HG03064 (cell line): ENCODE results near the gene TWIST2.

Experiments used
- ATAC-seq: cut with Tn5 transposase; IDR thresholded peaks from one replicate; pipeline ENCODE4 v1.9.1; 2021; ENCODE audit warnings: low read depth; ENCODE audit not compliant: unreplicated experiment

TWIST2 gene

DNA sequence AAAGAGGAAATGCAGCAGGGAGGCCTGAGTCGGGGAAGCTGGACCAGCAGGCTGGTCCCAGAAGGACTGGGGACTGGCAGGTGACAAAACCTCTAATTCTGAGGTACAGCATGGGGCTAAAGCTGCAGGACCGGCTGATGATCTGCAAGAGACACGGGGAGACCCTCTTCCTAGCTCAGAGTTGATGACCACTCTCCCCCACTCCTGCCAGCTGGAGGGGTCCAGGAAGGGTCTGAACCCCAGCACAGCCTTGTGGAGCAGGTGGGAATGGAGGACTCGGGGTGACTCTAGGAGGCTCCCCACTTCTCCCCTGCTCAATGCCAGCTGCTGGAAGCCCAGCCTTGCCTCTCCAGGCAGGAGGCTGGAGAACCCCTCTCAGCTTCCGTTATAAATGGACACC is 67.7 kb downstream of the TWIST2 start:
- ATAC-seq: no peak

DNA sequence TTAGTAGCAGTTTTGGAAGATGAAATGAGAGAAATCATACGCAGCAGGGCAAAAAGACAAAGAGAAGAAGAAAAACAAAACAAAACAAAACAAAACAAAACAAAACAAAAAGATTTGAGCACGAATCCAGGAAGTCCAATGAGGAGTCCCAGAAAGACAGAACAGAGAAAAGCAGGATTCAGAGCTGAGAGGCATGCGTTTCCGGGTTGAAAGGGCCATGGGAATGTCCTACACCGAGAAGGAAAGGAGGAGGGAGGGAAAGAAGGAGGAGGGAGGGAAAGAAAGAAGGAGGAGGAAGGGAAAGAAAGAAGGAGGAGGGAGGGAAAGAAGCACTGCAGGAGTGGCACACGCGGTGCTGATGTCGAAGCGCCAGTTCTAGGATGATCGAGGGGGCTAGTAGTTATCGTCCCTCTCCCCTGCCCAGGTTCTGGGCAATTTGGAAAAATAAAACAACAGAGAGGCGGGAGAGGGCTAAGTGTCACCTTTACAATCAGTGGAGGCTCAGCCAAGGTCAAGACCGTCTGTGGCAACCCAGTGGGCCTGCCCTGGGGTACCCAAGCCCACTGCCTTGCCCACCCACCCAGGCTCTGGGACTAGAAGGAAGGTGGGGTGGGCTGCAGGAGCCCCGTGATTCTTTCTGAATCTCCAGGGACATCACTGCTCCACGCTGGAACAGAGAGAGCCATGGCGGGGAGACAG is 68.4 kb downstream of the TWIST2 start:
- no peak for ATAC-seq

DNA sequence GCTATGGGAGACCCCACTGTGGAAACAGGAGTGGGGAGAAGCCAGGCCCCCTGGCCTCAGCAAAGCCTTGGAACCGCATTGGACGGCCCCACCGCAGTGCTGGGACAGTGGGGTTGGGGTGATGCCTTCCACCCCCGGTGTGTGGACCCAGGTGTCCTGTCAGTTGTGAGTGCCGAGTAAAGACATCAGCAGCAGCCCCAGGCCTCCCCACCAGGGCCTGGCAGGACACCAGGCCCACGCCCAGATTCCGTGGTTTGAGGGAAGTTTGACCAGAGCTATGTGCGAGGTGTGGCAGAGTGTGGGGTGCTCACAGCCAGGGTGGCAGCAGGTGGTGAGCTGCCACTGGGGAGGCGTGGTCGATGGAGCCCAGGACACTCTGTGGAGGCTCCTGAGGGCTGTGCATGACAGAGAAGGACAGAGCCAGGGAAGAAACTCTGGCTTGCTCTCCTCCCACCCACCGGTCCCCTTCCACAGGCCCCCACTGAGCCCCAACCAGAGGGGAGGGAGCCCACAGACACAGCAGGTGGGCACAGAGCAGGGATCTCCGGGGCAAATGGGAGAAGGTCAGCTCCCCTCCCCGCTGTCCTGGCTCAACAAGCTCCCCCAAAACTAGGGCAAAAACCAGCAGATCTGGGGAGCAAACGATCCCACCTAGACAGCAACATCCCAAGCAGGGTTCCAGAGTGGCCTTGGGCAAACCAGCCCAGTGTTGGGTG is 69.1 kb downstream of the TWIST2 start:
- no peak for ATAC-seq

DNA sequence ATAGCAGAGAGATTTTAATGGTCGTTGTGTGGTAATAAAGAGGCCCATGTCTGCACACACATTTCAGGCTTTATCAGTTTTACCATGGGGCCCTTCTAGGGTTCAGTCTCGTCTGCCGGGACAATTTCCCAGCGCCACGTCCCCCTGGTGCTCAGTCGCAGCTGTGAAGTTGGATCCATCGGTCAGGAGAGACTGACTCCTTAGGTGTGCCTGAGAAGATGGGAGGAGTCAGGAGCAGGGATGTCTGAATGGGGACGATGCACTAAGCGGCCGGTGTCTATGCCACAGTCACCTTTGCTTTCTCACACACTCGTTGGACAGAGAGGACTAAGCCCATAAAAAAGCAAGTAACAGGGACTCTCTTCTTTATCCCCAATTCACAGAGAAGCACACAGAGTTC is 71.4 kb downstream of the TWIST2 start:
- ATAC-seq: no peak

DNA sequence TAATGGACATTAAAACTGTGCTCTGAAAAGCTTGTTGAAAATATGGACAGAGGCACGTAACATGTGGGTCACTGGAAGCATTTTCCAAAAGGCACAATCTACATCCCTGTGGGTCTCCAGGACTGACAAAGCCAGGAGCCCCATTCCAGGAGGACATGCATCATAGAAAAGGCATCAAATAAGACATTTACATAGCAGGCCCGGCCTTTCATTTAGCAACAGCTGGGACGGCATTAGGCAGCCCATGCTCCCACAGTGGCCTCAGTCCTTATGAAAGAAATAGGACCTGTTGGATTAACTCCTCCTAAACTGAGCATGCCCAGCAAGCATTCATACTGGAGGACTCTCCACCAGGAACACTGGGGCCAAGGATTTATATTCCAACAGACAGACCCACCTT is 72.2 kb downstream of the TWIST2 start:
- no peak for ATAC-seq

DNA sequence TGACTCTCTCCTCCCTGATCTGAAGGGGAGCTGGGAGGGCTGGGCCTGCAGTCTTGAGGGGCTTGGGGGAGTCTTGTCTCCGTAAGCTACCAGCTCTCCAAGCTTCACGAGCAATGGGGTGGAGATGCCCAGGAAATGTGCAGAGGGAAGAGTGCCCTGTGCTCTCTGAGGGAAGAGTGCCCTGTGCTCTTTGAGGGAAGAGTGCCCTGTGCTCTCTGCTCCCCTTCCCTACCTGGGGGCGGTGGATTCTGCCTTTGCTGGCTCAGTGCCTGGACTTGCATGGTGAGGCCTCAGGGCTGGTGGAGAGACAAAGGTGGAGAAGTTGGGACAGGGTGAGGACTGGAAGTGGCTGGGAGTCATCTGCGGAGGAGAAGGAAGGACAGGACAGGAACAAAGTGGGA is 72.7 kb downstream of the TWIST2 start:
- ATAC-seq: no peak

DNA sequence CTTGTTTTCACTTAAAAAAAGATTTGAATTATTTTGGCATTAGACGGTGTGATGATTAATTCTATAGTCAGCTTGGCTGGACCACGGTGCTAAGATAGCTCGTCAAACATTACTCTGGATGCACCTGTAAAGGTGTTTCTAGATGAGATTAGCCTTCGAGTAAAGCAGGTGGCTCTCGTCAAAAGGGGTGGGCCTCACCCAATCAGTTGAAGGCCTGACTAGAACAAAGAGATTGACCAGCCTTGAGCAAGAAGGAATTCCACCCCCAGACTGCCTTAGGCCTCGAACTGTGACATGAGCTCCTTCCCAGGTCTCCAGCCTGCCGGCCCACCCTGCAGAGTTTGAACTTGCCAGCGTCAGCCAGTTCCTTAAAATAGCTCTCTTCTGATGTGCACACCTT is 73.4 kb downstream of the TWIST2 start:
- no peak for ATAC-seq

DNA sequence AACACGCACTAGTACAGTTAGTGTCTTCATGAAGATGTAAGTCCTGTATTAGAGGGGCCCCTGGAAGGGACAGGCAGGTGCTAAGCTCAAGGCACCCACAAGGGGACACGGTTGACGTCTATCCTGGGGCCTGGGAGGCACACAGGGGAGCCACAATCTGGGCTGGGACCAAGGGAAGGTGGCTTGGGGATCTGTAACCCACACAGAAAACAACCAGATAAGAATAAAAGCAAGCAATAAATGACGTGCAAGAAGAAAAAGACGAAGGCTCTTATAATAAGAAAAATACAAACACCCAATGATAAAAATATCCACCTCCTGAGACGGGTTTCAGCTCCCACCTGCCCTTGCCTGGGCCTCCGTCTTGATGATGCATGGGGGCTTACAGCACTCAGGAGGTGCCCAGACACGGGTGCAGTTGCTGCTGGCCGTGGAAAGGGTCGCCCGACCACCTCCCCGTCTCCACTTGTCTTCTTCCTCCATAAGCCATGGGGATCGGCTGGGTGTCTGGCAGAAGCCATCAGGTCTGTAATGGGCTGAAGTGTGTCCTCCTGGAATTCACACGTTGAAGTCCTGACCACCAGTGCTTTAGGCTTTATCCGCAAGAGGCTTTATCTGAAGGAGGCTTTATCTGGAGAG is 73.9 kb downstream of the TWIST2 start:
- no peak for ATAC-seq

DNA sequence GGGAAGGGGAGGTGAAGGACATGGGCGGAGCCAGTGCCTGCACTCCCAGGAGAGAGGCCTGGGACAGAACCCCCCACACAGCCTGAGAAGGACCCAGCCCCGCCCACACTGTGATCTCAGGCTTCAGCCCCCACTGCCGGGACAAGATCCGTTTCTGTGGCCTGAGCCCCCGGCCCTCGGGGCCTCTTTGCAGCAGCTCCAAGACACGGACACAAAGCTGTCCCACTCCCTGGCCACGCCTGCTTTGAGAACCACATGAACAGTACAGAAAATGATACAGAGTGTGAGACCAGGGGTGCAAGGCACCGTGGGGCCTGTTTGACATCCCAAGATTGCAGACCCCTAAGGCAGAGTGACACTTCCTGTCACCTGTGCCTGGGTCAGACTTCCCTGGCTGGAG is 74.5 kb downstream of the TWIST2 start:
- ATAC-seq: no peak

DNA sequence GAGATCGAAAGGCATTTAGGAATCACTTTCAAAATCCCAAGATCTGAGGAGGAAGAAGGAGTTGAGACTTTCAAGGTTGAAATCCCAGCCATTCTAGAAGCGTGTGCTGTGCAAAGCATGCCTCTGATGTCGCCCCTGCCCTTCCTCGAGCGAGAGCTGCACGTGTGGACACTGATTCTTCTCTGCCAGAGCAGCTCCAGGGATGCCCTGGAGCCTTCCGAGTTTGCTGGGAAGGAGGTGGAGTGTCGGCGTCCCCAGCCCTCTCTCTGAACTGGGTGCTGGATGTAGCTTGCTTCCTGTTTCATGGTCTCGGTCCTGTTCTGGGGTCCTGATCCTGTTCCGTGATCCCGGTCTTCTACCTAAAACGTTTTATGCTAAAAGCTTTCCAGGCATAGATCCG is 76.1 kb downstream of the TWIST2 start:
- no peak for ATAC-seq

DNA sequence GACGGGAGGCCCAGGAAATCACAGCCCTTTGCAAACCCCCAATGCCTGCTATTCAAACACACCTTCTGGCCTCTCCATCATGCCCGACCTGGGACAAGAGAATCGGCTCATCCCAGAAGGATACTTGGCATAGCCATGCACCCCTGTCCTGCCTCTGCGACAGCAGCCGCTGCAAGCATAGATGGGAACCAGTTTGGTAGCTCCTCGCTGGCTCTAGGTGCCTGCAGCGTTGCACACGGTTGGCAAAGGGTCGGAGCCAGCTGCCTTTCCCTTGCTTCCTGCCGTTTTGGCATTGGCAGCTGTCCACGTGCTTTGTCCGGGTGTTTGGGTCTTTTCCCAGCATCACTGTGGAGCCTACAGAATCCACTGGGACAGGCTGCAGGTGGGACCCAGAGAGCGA is 76.9 kb downstream of the TWIST2 start:
- ATAC-seq: no peak

DNA sequence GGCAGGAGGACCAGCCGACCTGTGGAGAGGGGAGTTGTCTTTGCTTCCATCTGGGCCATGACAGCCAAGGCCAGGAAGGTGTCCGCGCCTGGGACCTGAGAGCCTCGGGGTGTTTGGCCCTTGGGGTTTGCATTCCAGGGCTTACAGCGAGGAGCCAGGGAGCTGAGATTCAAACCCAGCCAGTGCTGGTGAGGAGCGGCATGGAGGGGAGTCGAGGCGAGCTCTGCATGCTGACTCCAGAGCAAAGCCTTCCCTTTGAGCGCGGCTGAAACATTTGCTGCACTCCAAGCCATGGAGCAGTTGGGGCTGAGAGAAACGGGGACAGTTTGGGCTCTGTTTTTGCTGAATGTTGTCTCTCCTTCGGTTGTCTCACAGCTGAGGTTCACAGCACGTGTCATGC is 77.4 kb downstream of the TWIST2 start:
- no peak for ATAC-seq

DNA sequence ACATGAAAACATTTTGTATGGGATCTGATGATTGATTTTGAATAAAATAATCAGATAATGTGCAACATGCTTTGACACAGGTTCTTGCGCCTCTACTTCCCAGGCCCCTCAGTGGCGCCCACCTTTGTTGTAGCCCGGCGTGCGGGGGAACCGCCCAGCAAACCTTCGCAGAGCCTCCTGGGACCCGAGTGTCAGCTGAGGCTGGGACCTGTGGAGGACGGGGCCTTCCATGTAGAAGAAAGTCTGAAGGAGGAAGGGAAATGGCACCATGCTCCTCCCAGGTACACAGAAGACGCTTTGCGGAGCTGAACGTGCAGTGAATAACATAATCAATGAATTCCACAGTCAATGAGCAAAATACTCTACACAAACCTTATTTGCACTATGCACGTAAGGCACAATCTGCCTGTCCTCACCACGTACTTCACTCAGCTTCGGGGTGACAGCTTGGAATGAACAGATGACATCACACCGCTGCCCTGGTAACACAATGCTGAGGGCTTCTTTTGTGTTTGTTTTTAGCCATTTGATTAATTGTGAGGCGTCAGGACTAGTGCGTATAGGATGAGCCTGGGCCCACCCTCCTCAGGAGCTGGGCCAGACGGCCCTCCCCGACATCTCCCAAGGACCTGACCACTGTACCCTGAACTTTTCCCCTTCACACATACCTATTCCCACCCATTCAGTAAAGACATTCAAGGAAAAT is 78.1 kb downstream of the TWIST2 start:
- no peak for ATAC-seq

DNA sequence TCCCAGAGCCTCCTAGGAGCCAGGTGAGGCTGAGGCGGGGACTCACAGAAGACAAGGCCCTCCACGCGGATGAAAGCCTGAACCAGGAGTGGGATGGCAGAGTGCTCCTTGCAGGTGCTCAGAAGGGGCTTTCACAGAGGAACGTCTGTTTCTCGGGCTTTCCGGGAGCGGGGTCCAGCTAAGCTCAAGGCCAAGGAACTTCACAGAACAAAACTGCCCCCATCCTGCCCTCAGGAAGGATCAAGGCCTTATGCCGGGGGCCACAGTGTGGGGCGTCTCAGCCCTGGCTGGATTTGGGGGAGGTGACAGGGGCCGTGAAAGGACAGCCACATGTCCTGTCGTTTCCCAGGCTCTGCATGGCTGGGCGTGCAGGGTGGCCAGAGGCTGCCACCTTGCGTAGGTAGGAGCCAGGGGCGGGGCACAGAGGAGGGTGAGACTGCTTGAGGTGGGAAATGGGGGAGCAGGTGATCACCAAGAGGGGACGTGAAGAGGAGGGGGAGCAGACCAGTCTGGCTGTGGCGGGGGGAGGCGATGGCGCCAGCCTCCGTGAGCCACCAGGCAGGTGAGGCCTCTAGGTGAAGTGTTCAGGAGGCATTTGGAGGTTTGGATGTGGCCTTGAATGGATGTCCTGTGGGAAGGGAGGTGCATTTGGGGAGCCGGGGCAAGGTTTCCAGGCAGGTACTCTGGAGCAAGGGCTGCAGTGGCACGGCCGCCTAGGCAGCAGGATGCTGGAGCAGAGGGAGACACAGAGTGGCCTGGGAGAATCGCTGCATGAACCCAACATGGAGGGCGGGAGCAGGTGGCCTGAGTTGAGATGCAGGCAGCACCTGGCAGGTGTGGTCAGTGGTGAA is 79.1 kb downstream of the TWIST2 start:
- no peak for ATAC-seq

DNA sequence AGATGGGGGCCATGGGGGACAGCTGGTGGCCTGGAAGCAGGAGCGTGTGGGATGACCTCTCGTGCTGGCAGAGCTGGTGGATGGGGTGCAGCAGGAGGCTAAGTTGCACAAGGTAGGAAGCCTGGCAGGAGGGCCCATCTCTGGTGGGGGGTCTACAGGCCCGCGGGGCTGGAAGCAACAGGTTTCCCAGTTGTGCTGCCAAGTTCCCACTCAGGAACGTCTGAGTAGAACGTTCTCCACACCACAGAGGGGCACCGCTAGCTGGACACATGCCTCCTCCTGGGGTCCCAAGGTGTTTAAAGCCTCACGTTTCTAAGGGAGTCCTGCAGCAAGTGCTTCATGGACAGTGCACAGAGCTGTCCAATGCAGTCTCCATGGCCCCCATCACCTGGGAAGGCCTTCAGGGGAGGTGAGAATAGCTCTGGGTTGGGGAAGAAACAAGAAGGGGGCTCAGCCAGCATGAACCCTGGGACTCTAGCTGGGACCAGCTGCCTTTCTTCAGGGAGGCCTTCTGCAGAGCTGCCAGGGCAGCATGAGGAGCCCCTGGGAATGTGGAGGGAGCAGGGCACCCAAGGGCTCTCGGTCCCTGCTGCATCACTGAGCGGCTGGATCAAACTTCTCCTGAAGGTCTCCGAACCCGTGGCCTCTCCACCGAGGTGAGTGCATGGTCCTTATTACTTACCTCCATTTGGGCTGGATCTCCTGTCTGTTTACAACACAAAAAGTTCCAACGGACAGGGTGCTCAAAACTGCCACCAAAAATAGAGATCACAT is 80.0 kb downstream of the TWIST2 start:
- ATAC-seq: no peak

DNA sequence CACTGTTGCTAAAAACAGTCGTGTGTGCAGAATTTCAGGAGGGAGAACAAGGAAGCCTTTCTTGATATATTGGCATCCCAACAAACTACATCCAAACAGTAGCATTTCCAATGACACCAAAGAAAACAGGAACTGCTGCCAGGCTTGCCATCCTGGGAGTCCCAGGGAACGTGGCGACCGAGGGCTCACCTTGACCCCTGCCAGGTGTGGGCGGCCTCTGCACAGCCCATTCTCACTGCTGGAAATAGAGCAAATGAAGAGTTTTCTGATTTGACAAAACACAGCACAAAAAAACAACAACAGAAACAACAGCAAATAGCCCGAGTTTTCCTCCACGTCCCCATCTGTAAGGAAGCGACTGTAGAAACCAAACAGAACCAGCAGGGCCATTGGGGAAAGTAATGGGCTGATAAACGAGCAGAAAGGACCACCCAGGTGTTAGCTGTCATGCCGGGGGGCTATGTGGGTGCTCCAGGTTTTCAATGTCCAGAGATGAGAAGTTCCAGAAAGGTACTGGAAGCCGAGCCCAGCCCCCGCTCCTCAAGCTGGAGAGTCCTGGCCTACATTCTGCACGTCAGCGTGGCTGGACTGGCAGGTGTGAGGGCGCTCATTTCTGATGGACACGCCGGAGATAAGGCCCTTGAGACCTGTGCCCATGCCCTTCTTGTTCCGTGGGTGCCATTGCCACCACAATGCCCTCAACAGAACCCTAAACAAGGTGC is 80.8 kb downstream of the TWIST2 start:
- no peak for ATAC-seq

DNA sequence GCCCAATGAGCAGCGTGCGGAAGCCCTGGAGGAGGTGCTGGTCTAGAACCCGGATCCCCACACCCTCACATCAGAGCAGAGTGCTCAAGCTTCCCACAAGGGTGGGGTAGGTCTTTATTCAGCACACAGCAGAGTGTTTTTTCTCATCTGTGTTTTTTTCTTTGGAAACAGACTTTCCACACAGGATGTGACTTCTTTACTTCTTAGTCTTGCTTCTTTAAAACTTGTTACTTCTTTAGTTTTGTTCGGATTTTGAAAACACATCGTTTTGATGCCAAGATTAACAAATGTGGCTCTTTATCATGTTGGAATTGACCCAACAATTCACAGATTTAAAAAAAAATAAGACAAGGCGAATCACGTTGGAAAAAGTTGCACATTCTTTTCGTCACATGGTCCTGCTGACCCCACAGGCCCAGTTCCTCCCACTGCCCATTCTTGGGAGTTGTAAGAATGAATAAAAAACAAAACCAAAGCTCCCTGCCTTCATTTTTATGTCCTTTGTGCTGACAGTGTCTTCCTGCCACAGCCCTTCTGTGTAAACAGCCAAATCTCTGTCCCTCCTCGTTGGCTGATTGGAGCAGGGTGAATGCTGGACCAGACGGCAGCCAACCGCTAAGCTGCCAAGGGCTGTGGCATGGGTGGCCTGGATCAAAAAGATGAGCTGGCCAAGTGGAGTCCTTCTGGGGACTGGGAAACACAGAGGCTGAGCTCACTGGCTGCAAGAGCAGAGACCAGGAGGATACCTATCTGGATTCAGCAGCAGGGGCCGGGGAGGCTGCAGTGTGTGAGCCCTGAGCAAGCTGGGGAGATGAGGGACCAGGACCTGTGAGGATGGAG is 81.6 kb downstream of the TWIST2 start:
- ATAC-seq: no peak

DNA sequence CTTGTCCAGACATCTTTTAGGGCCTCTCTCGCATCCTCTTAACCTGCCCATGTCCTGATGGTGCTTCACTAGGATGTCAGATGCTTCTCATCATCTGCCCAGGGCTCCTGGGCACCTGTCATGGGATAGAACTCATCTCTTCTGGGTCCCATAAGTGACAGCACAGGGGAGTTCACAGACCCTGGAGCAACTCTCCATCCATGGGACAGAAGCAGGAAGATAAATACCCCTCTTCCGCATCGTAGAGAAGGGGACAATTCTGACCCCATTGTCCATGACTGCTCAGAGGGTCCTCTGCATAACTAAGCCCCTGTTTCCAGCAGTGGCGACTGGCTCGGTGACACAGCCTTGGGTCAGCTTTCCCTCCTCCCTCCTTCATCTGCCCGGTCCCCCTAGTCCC is 82.3 kb downstream of the TWIST2 start:
- ATAC-seq: no peak
